CD4-positive, alpha-beta memory T cell (primary cell): ENCODE data around the gene FARP2. TPM values are rescaled to one million over a fixed set of nuclear protein-coding genes. Genes with fewer than 3 reads are reported as not detected.
A peak's percentile ranks its signal among the peaks of the same experiment; 100 is the strongest.
"Not testable (repeated sequence)": the region's sequence is repeated elsewhere in the genome, so short reads cannot be mapped to it uniquely, and the experiment has no call there.

Experiments used
- CTCF ChIA-PET: fragments of 350-600 bp; sonication (Branson Sonifier 250); formaldehyde crosslinking; loops from one replicate; lab custom pipeline; 2021; ENCODE audit warnings: inconsistent platforms; ENCODE audit not compliant: partially characterized antibody; lab: Charles Lee
- POLR2A ChIA-PET: fragments of 350-600 bp; sonication (Branson Sonifier 250); formaldehyde crosslinking; loops from one replicate; lab custom pipeline; 2021; ENCODE audit not compliant: partially characterized antibody; lab: Charles Lee
- DNase-seq, 5 donors: peaks; one replicate each; pipeline versions ENCODE4 v3.0.0 to v3.0.0-alpha.2; 2020 to 2022; ENCODE audit warnings: mixed read lengths in 1 of 5
- H3K27ac ChIP-seq: one replicate; pipeline ENCODE4 v1.7.0; 2013; ENCODE audit warnings: low read depth, low read length
- H3K27me3 ChIP-seq: 2 replicates; pipeline ENCODE4 v1.7.0; 2013; ENCODE audit warnings: mild to moderate bottlenecking, low read length, moderate library complexity; ENCODE audit not compliant: insufficient read depth
- H3K36me3 ChIP-seq: 2 replicates; pipeline ENCODE4 v1.7.0; 2013; ENCODE audit warnings: mild to moderate bottlenecking, low read length, moderate library complexity; ENCODE audit not compliant: insufficient read depth
- H3K4me1 ChIP-seq: 2 replicates; pipeline ENCODE4 v1.7.0; 2013; ENCODE audit warnings: mild to moderate bottlenecking, low read length, moderate library complexity; ENCODE audit not compliant: insufficient read depth
- H3K4me3 ChIP-seq, 2 donors: one replicate each; pipeline ENCODE4 v1.7.0; 2013; ENCODE audit warnings: low read length in 2 of 2, mild to moderate bottlenecking in 1 of 2
- H3K9me3 ChIP-seq, 2 donors: one replicate each; pipeline ENCODE4 v1.7.0; 2013; ENCODE audit warnings: low read length in 2 of 2, control low read depth in 1 of 2; ENCODE audit not compliant: control insufficient read depth in 1 of 2
- H3K27ac Mint-ChIP-seq, 7 donors: one replicate each; pipeline ENCODE4 v1.8.0; 2020 to 2021; ENCODE audit warnings: mixed read lengths in 7 of 7, mild to moderate bottlenecking in 6 of 7, inconsistent platforms in 3 of 7, moderate library complexity in 3 of 7
- H3K27me3 Mint-ChIP-seq, 2 donors: one replicate each; pipeline ENCODE4 v1.8.0; 2020 to 2021; ENCODE audit warnings: mixed read lengths in 2 of 2
- H3K36me3 Mint-ChIP-seq, 2 donors: one replicate each; pipeline ENCODE4 v1.8.0; 2020 to 2021; ENCODE audit warnings: mixed read lengths in 2 of 2, inconsistent platforms in 1 of 2, mild to moderate bottlenecking in 1 of 2
- H3K4me1 Mint-ChIP-seq, 4 donors: one replicate each; pipeline ENCODE4 v1.8.0; 2020 to 2021; ENCODE audit warnings: mixed read lengths in 4 of 4, mild to moderate bottlenecking in 1 of 4
- H3K4me3 Mint-ChIP-seq, 8 donors: one replicate each; pipeline ENCODE4 v1.8.0; 2020 to 2021; ENCODE audit warnings: mixed read lengths in 8 of 8, mild to moderate bottlenecking in 7 of 8, moderate library complexity in 6 of 8, inconsistent platforms in 3 of 8
- H3K9me3 Mint-ChIP-seq, 8 donors: one replicate each; pipeline ENCODE4 v1.8.0; 2020 to 2021; ENCODE audit warnings: mixed read lengths in 8 of 8, mild to moderate bottlenecking in 5 of 8, inconsistent platforms in 3 of 8, moderate library complexity in 1 of 8
- intact Hi-C: fragments of 100-400 bp; cut with micrococcal nuclease; formaldehyde crosslinking; loops from one replicate; pipeline ENCODE4 v1.15.1; 2023
- polyA plus RNA-seq, 2 donors: library from polyadenylated mRNA; unstranded; fragments of 300-500 nt; fragmentation: Illumina TruSeq; gene quantifications; one replicate each; pipeline ENCODE4 v1.2.3, GENCODE V29; 2021
- total RNA-seq, 2 experiments: library from RNA; stranded (reverse); gene quantifications; one replicate each; pipeline ENCODE4 v1.2.3, GENCODE V29; 2021

Gene FARP2
- total and polyA plus RNA-seq, 4 experiments from 2014 or later = 3.9 to 21.8 (median 11.4) TPM

- intact Hi-C loops, H3K36me3 Mint-ChIP-seq, H3K4me3 ChIP-seq, H3K9me3 ChIP-seq, CTCF ChIA-PET, DNase-seq, H3K4me1 Mint-ChIP-seq, H3K27me3 Mint-ChIP-seq, H3K9me3 Mint-ChIP-seq, H3K4me3 Mint-ChIP-seq, H3K27ac Mint-ChIP-seq, H3K36me3 ChIP-seq, H3K4me1 ChIP-seq, H3K27me3 ChIP-seq, H3K27ac ChIP-seq, POLR2A ChIA-PET: not testable (repeated sequence)
Measured at GRCh38 chr2:241453919-241454318, 97.8 kb downstream of the FARP2 start.

GRCh38 chr2:241454837-241455485, 98.9 kb downstream of the FARP2 start:
- CTCF ChIA-PET = no interaction called here
- H3K36me3 Mint-ChIP-seq = no peaks in the 10 kb centered on the region
- H3K27me3 Mint-ChIP-seq = peaks cover 2 to 10% of the 10 kb centered on the region in 2 donors
- H3K9me3 Mint-ChIP-seq = no peaks in the 10 kb centered on the region
- H3K4me3 ChIP-seq = no peak overlapping the region
- no peak overlapping the region for H3K27ac Mint-ChIP-seq
- POLR2A ChIA-PET = no interaction called here
- H3K27me3 ChIP-seq = no peaks in the 10 kb centered on the region
- no peaks in the 10 kb centered on the region for H3K9me3 ChIP-seq
- no peak overlapping the region for H3K27ac ChIP-seq
- H3K4me1 Mint-ChIP-seq = no peaks in the 10 kb centered on the region
- intact Hi-C loops = no loop called here
- H3K36me3 ChIP-seq = no peaks in the 10 kb centered on the region
- DNase-seq = no peak
- H3K4me1 ChIP-seq = no peaks in the 10 kb centered on the region
- no peak overlapping the region for H3K4me3 Mint-ChIP-seq

- ChIA-PET CTCF (no interaction called here), POLR2A (no interaction called here)
- no peaks in the 10 kb centered on the region for H3K27me3 ChIP-seq
- Mint-ChIP-seq H3K4me3 (no peak overlapping the region), H3K27me3 (peaks cover 2 to 10% of the 10 kb centered on the region in 2 donors), H3K4me1 (no peaks in the 10 kb centered on the region), H3K36me3 (no peaks in the 10 kb centered on the region), H3K9me3 (no peaks in the 10 kb centered on the region), H3K27ac (no peak overlapping the region)
- no peaks in the 10 kb centered on the region for H3K9me3 ChIP-seq
- no peaks in the 10 kb centered on the region for H3K4me1 ChIP-seq
- intact Hi-C loops = no loop called here
- no peaks in the 10 kb centered on the region for H3K36me3 ChIP-seq
- no peak overlapping the region for H3K4me3 ChIP-seq
- DNase-seq = no peak
- no peak overlapping the region for H3K27ac ChIP-seq
Measured at GRCh38 chr2:241456546-241456945, 100.5 kb downstream of the FARP2 start.

- DNase-seq = no peak
- H3K4me3 Mint-ChIP-seq = no peak overlapping the region
- H3K27me3 Mint-ChIP-seq = peaks cover 0 to 8% of the 10 kb centered on the region in 2 donors
- H3K27ac ChIP-seq = no peak overlapping the region
- no peaks in the 10 kb centered on the region for H3K36me3 ChIP-seq
- CTCF ChIA-PET = no interaction called here
- no peaks in the 10 kb centered on the region for H3K4me1 Mint-ChIP-seq
- H3K27me3 ChIP-seq = no peaks in the 10 kb centered on the region
- no peaks in the 10 kb centered on the region for H3K9me3 ChIP-seq
- no peak overlapping the region for H3K27ac Mint-ChIP-seq
- intact Hi-C loops = no loop called here
- no peaks in the 10 kb centered on the region for H3K4me1 ChIP-seq
- POLR2A ChIA-PET = no interaction called here
- H3K9me3 Mint-ChIP-seq = no peaks in the 10 kb centered on the region
- no peaks in the 10 kb centered on the region for H3K36me3 Mint-ChIP-seq
- H3K4me3 ChIP-seq = no peak overlapping the region
Measured at GRCh38 chr2:241458687-241459086, 102.6 kb downstream of the FARP2 start.

GRCh38 chr2:241459520-241459919, 103.4 kb downstream of the FARP2 start:
- ChIA-PET CTCF (no interaction called here), POLR2A (interaction anchor here (0.8 kb wide), 1 partner anchor 31 kb away, joined by 3 read pairs; no protein-coding TSS in a partner anchor)
- H3K27me3 Mint-ChIP-seq = peaks cover 0 to 5% of the 10 kb centered on the region in 2 donors
- H3K4me3 ChIP-seq = no peak overlapping the region
- no peak overlapping the region for H3K27ac Mint-ChIP-seq
- no peaks in the 10 kb centered on the region for H3K9me3 Mint-ChIP-seq
- no peak overlapping the region for H3K4me3 Mint-ChIP-seq
- no peaks in the 10 kb centered on the region for H3K36me3 Mint-ChIP-seq
- intact Hi-C loops = no loop called here
- no peaks in the 10 kb centered on the region for H3K36me3 ChIP-seq
- no peak for DNase-seq
- H3K9me3 ChIP-seq = no peaks in the 10 kb centered on the region
- H3K27me3 ChIP-seq = no peaks in the 10 kb centered on the region
- H3K4me1 Mint-ChIP-seq = no peaks in the 10 kb centered on the region
- H3K27ac ChIP-seq = no peak overlapping the region
- no peaks in the 10 kb centered on the region for H3K4me1 ChIP-seq

- no peak overlapping the region for H3K4me3 Mint-ChIP-seq
- no peaks in the 10 kb centered on the region for H3K4me1 ChIP-seq
- no peak overlapping the region for H3K27ac Mint-ChIP-seq
- CTCF ChIA-PET = no interaction called here
- no peaks in the 10 kb centered on the region for H3K9me3 ChIP-seq
- no peaks in the 10 kb centered on the region for H3K27me3 ChIP-seq
- no peaks in the 10 kb centered on the region for H3K4me1 Mint-ChIP-seq
- no peaks in the 10 kb centered on the region for H3K36me3 Mint-ChIP-seq
- POLR2A ChIA-PET = interaction anchor here (0.8 kb wide), 1 partner anchor 30 kb away, joined by 3 read pairs; no protein-coding TSS in a partner anchor
- no peak for DNase-seq
- no peaks in the 10 kb centered on the region for H3K9me3 Mint-ChIP-seq
- H3K27ac ChIP-seq = no peak overlapping the region
- intact Hi-C loops = no loop called here
- peaks cover 0 to 5% of the 10 kb centered on the region in 2 donors for H3K27me3 Mint-ChIP-seq
- no peak overlapping the region for H3K4me3 ChIP-seq
- H3K36me3 ChIP-seq = no peaks in the 10 kb centered on the region
Measured at GRCh38 chr2:241460631-241461030, 104.5 kb downstream of the FARP2 start.

- Mint-ChIP-seq H3K4me3 (no peak overlapping the region), H3K36me3 (no peaks in the 10 kb centered on the region), H3K9me3 (no peaks in the 10 kb centered on the region), H3K27me3 (no peaks in the 10 kb centered on the region), H3K4me1 (no peaks in the 10 kb centered on the region), H3K27ac (peak overlapping the region in 1 of 7 donors; percentile 25)
- Histone ChIP-seq H3K36me3 (no peaks in the 10 kb centered on the region), H3K4me1 (no peaks in the 10 kb centered on the region), H3K4me3 (no peak overlapping the region), H3K27me3 (no peaks in the 10 kb centered on the region), H3K9me3 (no peaks in the 10 kb centered on the region), H3K27ac (no peak overlapping the region)
- POLR2A ChIA-PET = no interaction called here
- CTCF ChIA-PET = no interaction called here
- DNase-seq = no peak
- intact Hi-C loops = no loop called here
Measured at GRCh38 chr2:241461693-241462677, 105.9 kb downstream of the FARP2 start.
